GM06990 (cell line): ENCODE data around the gene MBD3.

Experiments used
- DNase-seq: peaks from one replicate; pipeline ENCODE4 v3.0.0-alpha.2; 2011; ENCODE audit not compliant: insufficient read length; ENCODE audit errors: extremely low read depth
- H3K27me3 ChIP-seq: replicated peaks from 2 replicates; pipeline ENCODE4 v1.6.0; 2011; ENCODE audit warnings: low read length; ENCODE audit not compliant: control insufficient read depth, insufficient read depth
- H3K36me3 ChIP-seq: 2 replicates; pipeline ENCODE4 v1.5.1; 2011; ENCODE audit warnings: low read length; ENCODE audit not compliant: control insufficient read depth, insufficient read depth
- H3K4me3 ChIP-seq: replicated peaks from 2 replicates; pipeline ENCODE4 v1.5.1; 2011; ENCODE audit warnings: low read depth, mild to moderate bottlenecking, control low read depth, low read length
- CTCF ChIP-seq: IDR thresholded peaks from 2 replicates; pipeline ENCODE4 v1.5.1; 2011; ENCODE audit warnings: low read length, control low read depth, mild to moderate bottlenecking, inconsistent platforms; ENCODE audit not compliant: insufficient read depth, poor library complexity, severe bottlenecking

The MBD3 gene

GRCh38 chr19:1633269-1633826 is 40.7 kb upstream of the MBD3 start:
- H3K36me3 ChIP-seq: peaks cover 30% of the 10 kb centered on the region
- no peak for TF ChIP-seq CTCF
- no peaks in the 10 kb centered on the region for H3K27me3 ChIP-seq
- DNase-seq: no peak
- no peak overlapping the region for H3K4me3 ChIP-seq

- no peak for TF ChIP-seq CTCF
- no peaks in the 10 kb centered on the region for H3K27me3 ChIP-seq
- no peak overlapping the region for H3K4me3 ChIP-seq
- no peak for DNase-seq
- H3K36me3 ChIP-seq: peaks cover 29% of the 10 kb centered on the region
These were observed 40.0 kb upstream of the MBD3 start for GRCh38 chr19:1632462-1633268.

GRCh38 chr19:1631557-1632100 is 39.0 kb upstream of the MBD3 start:
- Histone ChIP-seq H3K27me3 (no peaks in the 10 kb centered on the region), H3K36me3 (peaks cover 30% of the 10 kb centered on the region), H3K4me3 (no peak overlapping the region)
- TF ChIP-seq CTCF: no peak
- DNase-seq: no peak

- H3K4me3 ChIP-seq: no peak overlapping the region
- no peak for DNase-seq
- H3K36me3 ChIP-seq: peaks cover 29% of the 10 kb centered on the region
- no peaks in the 10 kb centered on the region for H3K27me3 ChIP-seq
- no peak for TF ChIP-seq CTCF
These were observed 38.1 kb upstream of the MBD3 start for GRCh38 chr19:1630811-1631210.

- no peak for DNase-seq
- Histone ChIP-seq H3K36me3 (peaks cover 34% of the 10 kb centered on the region), H3K27me3 (no peaks in the 10 kb centered on the region), H3K4me3 (no peak overlapping the region)
- TF ChIP-seq CTCF: no peak
These were observed 37.3 kb upstream of the MBD3 start for GRCh38 chr19:1630012-1630411.
